NCI-H2171 (cell line): ENCODE measurements around the gene PLXND1.

ENCODE experiments used
- DNase-seq: peaks from one replicate; lab custom pipeline; 2025; lab: John Stamatoyannopoulos, UW

Gene PLXND1

GRCh38 chr3:129584631-129585030 is 21.8 kb downstream of the PLXND1 start:
- DNase-seq: no peak

- DNase-seq: no peak
Observed at GRCh38 chr3:129583289-129583688, 23.2 kb downstream of the PLXND1 start.

DNA sequence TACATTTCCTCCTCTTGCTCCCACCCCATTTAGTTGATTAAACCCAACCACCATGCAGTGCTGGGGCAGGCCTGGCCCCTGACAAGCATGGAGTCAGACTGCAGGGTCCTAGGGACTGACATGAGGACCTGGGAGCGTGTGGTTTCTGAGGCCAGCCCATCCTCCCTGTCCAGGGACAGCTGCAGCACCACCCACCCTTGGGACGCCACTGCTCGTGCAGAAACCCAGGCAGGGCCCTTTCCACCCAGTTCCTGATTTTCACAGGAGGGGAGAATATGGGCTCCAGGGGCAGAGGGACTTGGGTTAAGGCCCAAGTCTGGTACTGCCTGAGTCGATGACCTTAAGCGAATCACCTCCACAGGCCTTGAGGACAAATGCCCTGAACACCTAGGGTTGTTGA is 23.7 kb downstream of the PLXND1 start:
- DNase-seq: no peak

DNA sequence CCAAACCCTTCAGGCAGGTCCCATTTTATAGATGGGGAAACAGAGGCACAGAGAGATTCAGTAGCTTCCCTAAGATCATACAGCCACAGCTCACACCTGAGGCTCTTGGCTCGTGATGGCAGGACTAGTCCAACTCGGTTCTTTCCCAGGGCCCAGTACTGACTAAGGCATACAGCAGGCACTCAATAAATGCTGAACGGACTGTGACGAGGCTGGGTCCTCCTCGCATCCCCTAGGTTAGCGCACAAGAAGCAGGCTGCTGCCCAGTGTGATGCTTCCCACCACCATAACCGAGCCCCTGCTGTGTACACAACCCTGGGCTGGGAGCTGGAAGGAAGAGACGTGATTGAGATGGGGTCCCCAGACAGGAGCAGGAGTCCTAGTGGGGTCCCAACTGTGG is 24.9 kb downstream of the PLXND1 start:
- DNase-seq: no peak

DNA sequence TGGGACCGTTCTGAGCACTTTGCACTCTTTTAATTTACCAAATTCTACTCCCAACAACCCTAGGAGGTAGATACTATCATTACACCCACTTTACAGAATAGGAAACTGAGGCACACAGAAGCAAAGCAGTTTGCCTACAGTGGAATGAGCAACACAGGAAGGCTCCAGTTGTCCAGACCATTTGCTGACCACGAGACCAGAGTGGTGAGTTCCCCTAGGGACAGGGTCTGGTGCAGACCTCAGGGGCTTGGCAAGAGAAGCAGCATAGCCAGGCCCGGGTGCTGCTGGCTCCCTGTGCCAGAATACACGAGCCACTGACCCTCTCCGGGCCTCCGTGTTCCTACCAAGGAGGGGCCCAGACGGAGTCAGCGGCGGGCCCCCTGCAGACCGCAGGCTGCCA is 26.5 kb downstream of the PLXND1 start:
- DNase-seq: no peak

DNA sequence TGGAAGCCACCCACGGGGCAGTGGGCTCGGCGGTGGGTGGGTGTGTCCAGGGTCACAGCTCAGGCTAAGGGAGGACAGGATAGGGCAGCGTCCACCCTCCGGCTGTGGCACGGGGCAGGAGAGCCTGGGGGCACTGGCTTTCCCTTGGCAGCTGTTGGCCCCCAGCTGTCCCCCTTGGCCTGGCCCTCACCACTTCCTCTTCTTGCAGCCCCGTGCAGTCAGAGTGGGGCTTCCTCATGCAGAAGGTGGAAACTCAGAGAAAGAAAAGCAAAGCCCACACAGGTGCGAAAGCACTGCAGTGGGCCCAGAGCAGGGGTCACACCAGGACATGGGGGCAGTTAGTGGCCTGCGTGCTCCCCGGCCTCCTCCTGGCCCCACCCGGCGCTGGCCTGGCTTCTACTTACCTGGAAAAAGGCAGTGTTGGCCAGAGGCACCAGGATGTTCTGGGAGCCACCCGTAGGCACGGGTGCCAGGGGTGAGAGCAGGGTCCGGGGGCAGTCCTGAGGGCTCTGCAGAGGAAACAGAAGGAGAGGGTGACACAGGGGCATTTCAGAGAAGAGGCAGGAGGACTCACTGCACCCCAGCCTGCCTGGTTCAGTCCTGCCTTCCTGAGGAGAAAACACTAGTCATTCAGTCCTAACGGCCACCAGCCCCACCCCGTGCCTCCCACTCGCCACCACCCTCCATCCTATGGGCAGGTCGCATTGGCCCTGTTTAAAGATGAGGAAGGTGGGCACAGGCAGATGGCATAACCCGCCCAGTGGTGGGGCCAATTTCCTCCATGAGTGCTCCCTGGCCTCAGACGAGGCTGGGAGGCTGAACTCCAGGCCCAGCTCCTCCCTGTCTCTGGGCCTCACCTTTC is 28.3 kb downstream of the PLXND1 start:
- DNase-seq: no peak

- peak; percentile 98 for DNase-seq
Observed at GRCh38 chr3:129577366-129577765, 29.1 kb downstream of the PLXND1 start.

- peak; percentile 58 for DNase-seq
Observed at GRCh38 chr3:129576514-129577352, 29.7 kb downstream of the PLXND1 start.

GRCh38 chr3:129575997-129576384 is 30.5 kb downstream of the PLXND1 start:
- no peak for DNase-seq

DNA sequence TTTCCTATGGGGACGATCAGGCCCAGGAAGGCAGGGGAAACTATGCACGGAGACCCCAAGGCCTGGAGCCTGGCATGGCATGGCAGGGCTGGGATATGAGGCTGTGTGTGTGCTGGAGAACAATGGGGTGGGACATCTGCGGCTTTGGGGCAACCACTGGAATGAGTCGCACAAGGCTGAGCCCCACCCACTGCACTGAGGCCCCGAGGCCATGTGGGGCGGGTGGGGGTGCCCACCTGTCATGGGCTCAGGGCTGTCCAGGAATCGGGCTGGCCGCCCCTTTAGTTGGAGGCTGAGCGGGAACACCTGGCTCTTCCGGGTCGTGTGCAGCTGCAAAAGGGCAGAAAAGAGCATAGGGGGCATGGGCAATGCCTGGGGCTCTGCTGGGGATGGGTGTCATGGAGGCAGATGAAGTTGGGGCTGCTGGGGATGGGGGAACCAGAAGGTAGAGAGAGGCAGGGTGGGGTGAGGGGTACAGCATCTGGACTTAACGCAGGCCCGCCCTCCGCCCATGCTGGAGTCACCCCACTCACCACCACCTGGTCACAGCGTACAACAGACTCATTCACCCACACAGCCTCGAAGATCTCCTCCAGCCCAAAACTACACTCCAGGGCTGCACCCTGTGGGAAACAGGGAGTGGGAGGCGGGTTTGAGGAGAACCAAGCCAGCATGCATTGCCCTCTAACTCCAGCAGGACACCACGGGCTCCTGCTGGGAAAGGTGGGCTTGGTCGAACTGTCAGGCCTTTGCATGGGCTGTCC is 31.1 kb downstream of the PLXND1 start:
- DNase-seq: no peak

DNA sequence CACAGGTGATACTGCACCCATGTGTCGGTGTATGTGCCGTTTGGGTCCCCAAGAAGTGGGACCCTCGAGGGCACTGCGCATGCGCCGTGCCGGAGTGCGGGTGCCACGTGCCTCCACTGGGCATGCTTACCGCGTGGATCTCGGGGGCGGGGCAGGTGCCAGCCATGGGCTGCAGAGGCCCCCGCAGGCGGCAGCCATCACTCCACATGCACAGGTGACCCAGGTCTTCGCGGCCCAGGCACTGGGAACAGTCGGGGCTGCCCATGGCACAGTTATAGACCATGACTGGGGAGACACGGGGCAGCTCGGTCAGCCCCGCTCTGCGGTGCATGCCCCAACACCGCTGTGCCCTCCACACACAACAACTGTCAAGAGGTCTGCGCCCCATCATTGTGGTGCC is 32.3 kb downstream of the PLXND1 start:
- no peak for DNase-seq

- no peak for DNase-seq
Observed at GRCh38 chr3:129573493-129573892, 33.0 kb downstream of the PLXND1 start.

DNA sequence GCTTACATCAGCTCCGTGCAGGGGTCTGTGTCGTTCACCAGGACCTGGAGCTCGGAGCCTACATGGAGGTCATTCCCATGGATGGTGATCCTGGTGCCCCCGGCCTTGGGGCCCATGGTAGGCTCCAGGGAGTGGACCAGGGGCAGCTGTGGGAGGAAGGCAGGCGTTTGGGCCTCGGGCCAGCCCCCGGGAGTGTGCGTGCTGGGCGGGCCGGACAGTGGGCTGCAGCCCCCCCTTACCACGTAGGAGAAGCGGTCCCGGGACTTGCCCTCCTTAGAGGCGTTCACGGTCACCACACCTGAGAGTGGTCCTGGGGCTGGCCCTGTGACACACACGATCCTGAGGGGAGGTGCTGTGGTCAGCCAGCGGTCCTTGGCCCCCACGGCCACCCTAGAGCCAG is 33.9 kb downstream of the PLXND1 start:
- no peak for DNase-seq

GRCh38 chr3:129571605-129572547 is 34.6 kb downstream of the PLXND1 start:
- DNase-seq: no peak

GRCh38 chr3:129569856-129570255 is 36.6 kb downstream of the PLXND1 start:
- no peak for DNase-seq

DNA sequence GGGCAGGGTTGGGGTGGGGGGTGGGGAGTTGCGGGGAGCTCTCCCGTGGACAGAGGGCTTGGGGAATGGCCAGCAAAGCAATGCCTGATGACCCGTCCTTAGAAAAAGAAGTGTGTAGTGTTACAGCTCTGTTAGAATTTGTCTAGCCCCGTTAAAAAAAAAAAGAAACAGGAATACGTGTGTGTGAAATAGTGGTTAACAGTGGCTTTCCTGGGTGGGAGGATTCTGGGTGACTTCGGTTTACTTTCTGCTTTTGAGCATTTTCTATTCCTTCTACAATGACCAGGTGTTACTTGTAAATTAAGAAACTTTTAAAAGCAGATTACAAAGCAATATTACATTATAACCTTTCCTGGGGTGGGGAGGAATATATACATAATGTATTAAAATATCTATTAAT is 38.5 kb downstream of the PLXND1 start:
- no peak for DNase-seq

- DNase-seq: no peak
Observed at GRCh38 chr3:129567176-129567705, 39.2 kb downstream of the PLXND1 start.

- no peak for DNase-seq
Observed at GRCh38 chr3:129565902-129566301, 40.6 kb downstream of the PLXND1 start.

DNA sequence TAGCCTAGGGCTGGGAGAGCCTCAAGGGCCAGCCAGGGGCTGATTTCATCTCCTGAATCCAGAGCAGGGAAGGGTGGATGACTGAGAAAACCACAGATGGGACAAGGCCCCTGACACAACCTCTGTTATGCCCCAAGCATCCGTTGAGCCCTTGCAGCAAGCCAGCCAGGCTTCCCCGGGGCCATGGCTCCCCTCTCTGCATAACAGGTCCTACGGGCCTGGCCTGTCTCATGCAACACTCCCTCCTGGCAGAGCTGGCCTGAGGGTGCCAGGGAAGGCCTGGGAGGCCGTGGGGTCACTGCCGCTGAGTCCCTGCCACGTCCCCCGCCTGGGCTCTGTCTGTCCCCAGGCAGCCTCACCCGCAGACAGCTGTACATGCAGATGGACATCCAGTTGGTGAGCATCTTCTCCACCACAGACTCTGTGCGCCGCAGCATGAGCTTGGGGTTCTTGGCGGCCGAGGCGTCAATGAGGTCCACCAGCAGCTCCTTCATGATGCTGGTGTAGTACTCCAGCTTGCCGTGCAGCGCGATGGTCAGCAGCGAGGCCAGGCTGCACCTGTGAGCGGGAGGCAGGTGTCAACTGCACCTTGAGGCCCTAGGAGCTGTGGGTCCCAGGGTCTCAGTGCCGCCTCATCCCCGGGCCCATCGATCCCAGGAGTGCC is 41.4 kb downstream of the PLXND1 start:
- DNase-seq: no peak

DNA sequence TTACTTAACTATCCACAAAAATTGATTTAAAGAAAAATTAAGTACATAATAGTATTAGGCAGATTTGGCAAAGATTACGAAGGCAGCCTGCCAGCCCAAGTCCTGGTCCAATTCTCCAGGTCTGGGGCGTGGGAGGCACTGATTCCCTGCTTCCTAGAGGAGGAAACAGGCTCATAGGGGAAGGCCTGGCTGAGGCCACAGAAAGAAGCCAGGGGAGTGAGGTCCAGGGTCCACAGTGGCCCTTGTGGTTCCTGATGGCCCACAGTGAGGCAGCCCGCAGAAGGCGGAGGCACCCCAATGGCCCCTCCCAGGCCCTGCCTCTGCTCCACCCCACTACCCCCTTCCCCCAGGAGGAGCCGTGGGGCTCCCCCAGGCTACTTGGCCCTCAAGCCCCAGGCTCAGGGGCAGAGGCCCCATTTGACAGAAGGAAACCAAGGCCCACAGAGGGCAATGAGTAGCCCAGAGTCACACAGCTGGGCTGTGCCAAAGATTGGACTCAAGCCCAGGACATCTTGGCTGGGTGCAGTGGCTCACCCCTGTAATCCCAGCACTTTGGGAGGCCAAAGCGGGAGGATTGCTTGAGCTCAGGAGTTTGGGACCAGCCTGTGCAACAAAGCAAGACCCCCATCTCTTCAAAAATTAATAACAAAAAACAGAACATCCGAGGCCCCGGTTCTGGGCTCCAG is 42.5 kb downstream of the PLXND1 start:
- DNase-seq: no peak
